Mesenchymal stem cell (in vitro differentiated cells and primary cell): ENCODE measurements around the gene MSANTD4.
A peak's percentile ranks its signal among the peaks of the same experiment; 100 is the strongest.

Experiments used
- DNase-seq: peaks from one replicate; pipeline ENCODE4 v3.0.0-alpha.2; 2013
- H2AFZ ChIP-seq: one replicate; pipeline ENCODE4 v1.6.1; 2013; ENCODE audit warnings: low read depth, mild to moderate bottlenecking, control low read depth, inconsistent platforms, low read length, moderate library complexity
- H2AK5ac ChIP-seq: 2 replicates; pipeline ENCODE4 v1.6.1; 2013; ENCODE audit warnings: low read length, moderate library complexity, mild to moderate bottlenecking, inconsistent platforms; ENCODE audit not compliant: severe bottlenecking
- H2BK120ac ChIP-seq: one replicate; pipeline ENCODE4 v1.6.1; 2013; ENCODE audit warnings: low read depth, mild to moderate bottlenecking, inconsistent platforms, low read length, moderate library complexity
- H2BK12ac ChIP-seq, 2 experiments: one replicate each; pipeline ENCODE4 v1.6.1; 2013; ENCODE audit warnings: inconsistent platforms in 2 of 2, low read length in 2 of 2, mild to moderate bottlenecking in 2 of 2, moderate library complexity in 2 of 2, control low read depth in 1 of 2
- H2BK15ac ChIP-seq: one replicate; pipeline ENCODE4 v1.6.1; 2013; ENCODE audit warnings: mild to moderate bottlenecking, low read depth, inconsistent platforms; ENCODE audit not compliant: poor library complexity, severe bottlenecking
- H2BK5ac ChIP-seq: 2 replicates; pipeline ENCODE4 v1.6.1; 2013; ENCODE audit warnings: low read depth, mild to moderate bottlenecking, low read length, control low read depth, inconsistent platforms; ENCODE audit not compliant: poor library complexity, severe bottlenecking
- H3K14ac ChIP-seq, 2 experiments: one replicate each; pipeline ENCODE4 v1.6.1; 2013; ENCODE audit warnings: inconsistent platforms in 2 of 2, low read length in 2 of 2, control low read depth in 1 of 2, mild to moderate bottlenecking in 1 of 2, moderate library complexity in 1 of 2
- H3K18ac ChIP-seq, 2 experiments: one replicate each; pipeline ENCODE4 v1.6.1; 2013; ENCODE audit warnings: inconsistent platforms in 2 of 2, low read length in 2 of 2, control low read depth in 1 of 2, low read depth in 1 of 2, mild to moderate bottlenecking in 1 of 2
- H3K23ac ChIP-seq, 2 experiments: one replicate each; pipeline ENCODE4 v1.6.1; 2013; ENCODE audit warnings: inconsistent platforms in 2 of 2, low read length in 2 of 2, mild to moderate bottlenecking in 2 of 2, moderate library complexity in 2 of 2, control low read depth in 1 of 2
- H3K27ac ChIP-seq: 2 replicates; pipeline ENCODE4 v1.5.1; 2013; ENCODE audit warnings: mild to moderate bottlenecking, moderate library complexity, low read length, control low read depth, inconsistent platforms; ENCODE audit not compliant: poor library complexity, severe bottlenecking
- H3K27me3 ChIP-seq, 2 experiments: 2 replicates each; pipeline versions ENCODE4 v1.6.1 to v1.7.0; 2013; ENCODE audit warnings: low read length in 2 of 2, mild to moderate bottlenecking in 2 of 2, moderate library complexity in 2 of 2, control low read depth in 1 of 2, inconsistent platforms in 1 of 2; ENCODE audit not compliant: control insufficient read depth in 1 of 2, insufficient read depth in 1 of 2
- H3K36me3 ChIP-seq, 2 experiments: 2 replicates each; pipeline versions ENCODE4 v1.6.1 to v1.7.0; 2013; ENCODE audit warnings: low read length in 2 of 2, control low read depth in 1 of 2, inconsistent platforms in 1 of 2, low read depth in 1 of 2, mild to moderate bottlenecking in 1 of 2; ENCODE audit not compliant: insufficient read depth in 2 of 2, control insufficient read depth in 1 of 2
- H3K4ac ChIP-seq, 2 experiments: one replicate each; pipeline ENCODE4 v1.6.1; 2013; ENCODE audit warnings: inconsistent platforms in 2 of 2, low read length in 2 of 2, mild to moderate bottlenecking in 2 of 2, moderate library complexity in 2 of 2, control low read depth in 1 of 2, low read depth in 1 of 2
- H3K4me1 ChIP-seq: 2 replicates; pipeline ENCODE4 v1.6.1; 2013; ENCODE audit warnings: low read depth, low read length, control low read depth; ENCODE audit not compliant: control insufficient read depth, insufficient read depth
- H3K4me2 ChIP-seq: 2 replicates; pipeline ENCODE4 v1.6.1; 2013; ENCODE audit warnings: low read length, mild to moderate bottlenecking, inconsistent platforms; ENCODE audit not compliant: poor library complexity, severe bottlenecking
- H3K4me3 ChIP-seq, 2 experiments: 2 replicates each; pipeline versions ENCODE4 v1.5.1 to v1.7.0; 2013; ENCODE audit warnings: low read length in 2 of 2, mild to moderate bottlenecking in 2 of 2, control low read depth in 1 of 2, low read depth in 1 of 2; ENCODE audit not compliant: insufficient read depth in 1 of 2
- H3K79me1 ChIP-seq: replicated peaks from 2 replicates; pipeline ENCODE4 v1.6.1; 2013; ENCODE audit warnings: mild to moderate bottlenecking, control low read depth, low read length, inconsistent platforms; ENCODE audit not compliant: poor library complexity, severe bottlenecking
- H3K9ac ChIP-seq: 2 replicates; pipeline ENCODE4 v1.7.0; 2013; ENCODE audit warnings: mild to moderate bottlenecking, low read length, moderate library complexity
- H3K9me3 ChIP-seq: 2 replicates; pipeline ENCODE4 v1.7.0; 2013; ENCODE audit warnings: mild to moderate bottlenecking, low read length; ENCODE audit not compliant: control insufficient read depth
- H4K8ac ChIP-seq: one replicate; pipeline ENCODE4 v1.6.1; 2013; ENCODE audit warnings: inconsistent platforms, mild to moderate bottlenecking, low read length, moderate library complexity
- H4K91ac ChIP-seq: one replicate; pipeline ENCODE4 v1.6.1; 2013; ENCODE audit warnings: mild to moderate bottlenecking, low read length, inconsistent platforms
- WGBS: methylation state at CpG from one replicate; pipeline ENCODE4 v1.1.7; 2013; ENCODE audit warnings: mixed read lengths; 5-methylcytosine and 5-hydroxymethylcytosine counted together

The MSANTD4 gene

GRCh38 chr11:106032861-106033260 lies 10.8 kb upstream of the MSANTD4 start:
- Histone ChIP-seq H3K4me3 (no peak overlapping the region), H3K36me3 (no peaks in the 10 kb centered on the region), H3K9ac (no peak overlapping the region), H3K79me1 (no peaks in the 10 kb centered on the region), H3K4me2 (no peak overlapping the region), H3K18ac (no peak overlapping the region), H2BK12ac (no peak overlapping the region), H3K27me3 (no peaks in the 10 kb centered on the region), H3K9me3 (no peaks in the 10 kb centered on the region), H2AK5ac (no peak overlapping the region), H3K14ac (no peak overlapping the region), H2BK120ac (no peak overlapping the region), H4K8ac (no peak overlapping the region), H4K91ac (no peak overlapping the region), H2AFZ (no peak overlapping the region), H2BK5ac (no peak overlapping the region), H2BK15ac (no peak overlapping the region), H3K27ac (no peak overlapping the region), H3K4ac (no peak overlapping the region), H3K4me1 (no peaks in the 10 kb centered on the region), H3K23ac (no peak overlapping the region)
- 100% methylated on average over 2 of the region's 2 CpGs for WGBS
- no peak for DNase-seq

DNA sequence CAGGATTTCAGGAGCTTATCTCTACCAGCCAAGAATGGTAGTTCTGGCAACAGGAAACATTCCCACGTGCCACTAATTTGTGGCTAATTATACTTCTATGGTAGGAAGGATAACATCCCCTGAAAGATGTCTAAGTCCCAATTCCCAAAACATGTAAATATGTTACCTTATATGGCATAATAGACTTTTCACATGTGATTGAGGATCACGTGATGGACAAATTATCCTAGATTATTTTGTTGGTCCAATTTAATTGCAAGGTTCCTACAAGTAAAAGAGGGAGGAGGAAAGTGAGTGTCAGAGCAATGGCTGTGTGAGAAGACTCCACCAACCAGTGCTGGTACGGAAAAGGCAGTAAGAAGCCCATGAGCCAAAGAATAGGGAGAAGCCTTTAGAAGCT lies 9.9 kb upstream of the MSANTD4 start:
- no peaks in the 10 kb centered on the region for H3K36me3 ChIP-seq
- no peak overlapping the region for H4K8ac ChIP-seq
- no peak overlapping the region for H3K4ac ChIP-seq
- H3K4me3 ChIP-seq: no peak overlapping the region
- H3K27ac ChIP-seq: no peak overlapping the region
- no peak overlapping the region for H3K18ac ChIP-seq
- H2BK120ac ChIP-seq: no peak overlapping the region
- H3K9me3 ChIP-seq: no peaks in the 10 kb centered on the region
- no peak overlapping the region for H4K91ac ChIP-seq
- H3K79me1 ChIP-seq: no peaks in the 10 kb centered on the region
- H2BK15ac ChIP-seq: no peak overlapping the region
- H3K4me1 ChIP-seq: no peaks in the 10 kb centered on the region
- no peak overlapping the region for H2AK5ac ChIP-seq
- H3K14ac ChIP-seq: no peak overlapping the region
- WGBS: 96% methylated on average over 2 of the region's 3 CpGs
- H3K4me2 ChIP-seq: no peak overlapping the region
- H3K23ac ChIP-seq: no peak overlapping the region
- H3K9ac ChIP-seq: no peak overlapping the region
- H2BK5ac ChIP-seq: no peak overlapping the region
- H2AFZ ChIP-seq: no peak overlapping the region
- H3K27me3 ChIP-seq: no peaks in the 10 kb centered on the region
- H2BK12ac ChIP-seq: no peak overlapping the region
- no peak for DNase-seq

DNA sequence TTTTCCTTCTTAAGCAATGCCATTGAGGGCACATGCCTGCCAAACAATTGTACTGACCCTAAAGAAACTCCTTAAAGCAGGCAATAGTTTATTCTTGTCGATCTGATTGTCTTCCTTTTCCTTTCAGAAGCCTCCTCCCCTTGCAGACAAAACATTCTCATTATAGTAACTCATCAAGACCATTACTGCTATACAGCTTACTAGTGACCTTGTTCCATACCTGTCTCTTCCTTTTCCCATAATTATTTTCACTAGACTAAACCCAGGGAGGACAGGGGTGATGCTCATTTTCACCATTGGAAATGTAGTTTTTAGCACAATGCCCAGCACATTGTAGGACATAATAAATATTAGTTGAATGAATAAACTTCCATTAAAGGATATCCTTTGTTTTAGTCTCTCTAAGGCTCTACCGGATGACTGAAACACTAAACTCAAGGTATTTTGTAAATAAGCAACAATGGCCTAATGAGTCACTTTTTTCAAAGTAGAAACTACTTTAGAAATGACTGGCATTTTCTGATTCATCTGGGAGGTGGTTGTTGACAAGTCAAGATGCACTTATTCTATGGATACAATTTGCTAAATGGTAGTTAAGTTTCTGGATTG lies 9.3 kb upstream of the MSANTD4 start:
- no peak overlapping the region for H3K9ac ChIP-seq
- H3K4me1 ChIP-seq: no peaks in the 10 kb centered on the region
- H3K18ac ChIP-seq: no peak overlapping the region
- 75% methylated on average over 1 of the region's 2 CpGs for WGBS
- no peaks in the 10 kb centered on the region for H3K79me1 ChIP-seq
- no peaks in the 10 kb centered on the region for H3K9me3 ChIP-seq
- H2AFZ ChIP-seq: no peak overlapping the region
- DNase-seq: peak; percentile 14
- no peak overlapping the region for H3K4me3 ChIP-seq
- no peak overlapping the region for H2AK5ac ChIP-seq
- no peaks in the 10 kb centered on the region for H3K36me3 ChIP-seq
- H2BK120ac ChIP-seq: no peak overlapping the region
- no peak overlapping the region for H3K4me2 ChIP-seq
- no peak overlapping the region for H3K14ac ChIP-seq
- H2BK15ac ChIP-seq: no peak overlapping the region
- H4K91ac ChIP-seq: no peak overlapping the region
- H3K4ac ChIP-seq: no peak overlapping the region
- H3K23ac ChIP-seq: no peak overlapping the region
- no peak overlapping the region for H3K27ac ChIP-seq
- H3K27me3 ChIP-seq: no peaks in the 10 kb centered on the region
- no peak overlapping the region for H4K8ac ChIP-seq
- H2BK5ac ChIP-seq: no peak overlapping the region
- no peak overlapping the region for H2BK12ac ChIP-seq

GRCh38 chr11:106030609-106031008 lies 8.6 kb upstream of the MSANTD4 start:
- Histone ChIP-seq H3K36me3 (no peaks in the 10 kb centered on the region), H3K23ac (no peak overlapping the region), H3K18ac (no peak overlapping the region), H3K14ac (no peak overlapping the region), H2BK5ac (no peak overlapping the region), H4K91ac (no peak overlapping the region), H4K8ac (no peak overlapping the region), H3K4ac (no peak overlapping the region), H2AK5ac (no peak overlapping the region), H2BK12ac (no peak overlapping the region), H3K27me3 (no peaks in the 10 kb centered on the region), H3K4me2 (no peak overlapping the region), H2BK120ac (no peak overlapping the region), H2BK15ac (no peak overlapping the region), H3K9ac (no peak overlapping the region), H3K79me1 (no peaks in the 10 kb centered on the region), H3K27ac (no peak overlapping the region), H3K9me3 (no peaks in the 10 kb centered on the region), H3K4me1 (no peaks in the 10 kb centered on the region), H3K4me3 (no peak overlapping the region), H2AFZ (no peak overlapping the region)
- WGBS: 100% methylated on average over 1 of the region's 4 CpGs
- no peak for DNase-seq
